Left colon (tissue), 2 donors: ENCODE results near the gene PDZD8. TPM values are rescaled to one million over a fixed set of nuclear protein-coding genes. Genes with fewer than 3 reads are reported as not detected.
A peak's percentile ranks its signal among the peaks of the same experiment; 100 is the strongest.

Experiments used
- ATAC-seq: fragments of 200-7000 bp; cut with Tn5 transposase; one replicate; pipeline ENCODE4 v1.9.1; 2020; ENCODE audit warnings: mild to moderate bottlenecking, moderate library complexity
- DNase-seq, 2 donors: peaks; one replicate each; pipeline ENCODE4 v3.0.0-alpha.2; 2020
- intact Hi-C, 2 donors: fragments of 100-400 bp; cut with DNase I in 1 of 2; cut with micrococcal nuclease in 1 of 2; formaldehyde crosslinking; loops; one replicate each; pipeline versions ENCODE4 v1.11.2 to v1.14.0; 2022; cut with DNase I, micrococcal nuclease
- long read RNA-seq: library from polyadenylated mRNA; unstranded; transcript quantifications from one replicate; pipeline ENCODE4 v2.0.0, GENCODE V29; 2021
- total RNA-seq, 2 donors: library from RNA; stranded (reverse); fragmentation: NEBNext Ultra II Directional; extraction: Animal tissue kit (Norgen Biotek cat#: 25700); gene quantifications; one replicate each; pipeline ENCODE4 v1.2.1, GENCODE V29; 2021
- donor health status: DM: no; HTN: no; CAD: no.
- donor health status: DM: yes; HTN: yes; CAD: no.

The PDZD8 gene
- total RNA-seq: 10 to 100 TPM; 61.3 to 78.5 TPM
- long read RNA-seq, full-length matches to known transcripts: 24 of 41 reads
- long read RNA-seq, partial matches to known transcripts: 0 of 41 reads
- long read RNA-seq, other reads (novel, unspliced or antisense): 17 of 41 reads

GRCh38 chr10:117375360-117376178 is at the start of gene PDZD8:
Gene PDZD8, minus strand, starts transcription at chr10:117375440. Its CDS starts 213 bp downstream, at chr10:117375227.
- peak; percentile 93 to 98 for DNase-seq
- peak; percentile 84 for ATAC-seq
- intact Hi-C loops: no loop called here

GRCh38 chr10:117424171-117424570 is 48.9 kb upstream of the PDZD8 start:
- no peak for ATAC-seq
- no peak for DNase-seq
- intact Hi-C loops: no loop called here

- intact Hi-C loops: no loop called here
- no peak for DNase-seq
- no peak for ATAC-seq
These were observed 46.7 kb upstream of the PDZD8 start for GRCh38 chr10:117421985-117422384.

GRCh38 chr10:117420768-117421167 is 45.5 kb upstream of the PDZD8 start:
- ATAC-seq (no peak), DNase-seq (no peak)
- intact Hi-C loops: no loop called here

- ATAC-seq: no peak
- no peak for DNase-seq
- intact Hi-C loops: no loop called here
These were observed 44.7 kb upstream of the PDZD8 start for GRCh38 chr10:117419921-117420320.

- no peak for DNase-seq
- intact Hi-C loops: no loop called here
- ATAC-seq: no peak
These were observed 43.9 kb upstream of the PDZD8 start for GRCh38 chr10:117419159-117419558.

- intact Hi-C loops: no loop called here
- ATAC-seq (peak; percentile 69), DNase-seq (peak in 1 of 2 donors; percentile 45)
These were observed 42.9 kb upstream of the PDZD8 start for GRCh38 chr10:117418121-117418520.

- intact Hi-C loops: no loop called here
- ATAC-seq (no peak), DNase-seq (no peak)
These were observed 42.0 kb upstream of the PDZD8 start for GRCh38 chr10:117417196-117417595.

- intact Hi-C loops: no loop called here
- ATAC-seq (no peak), DNase-seq (no peak)
These were observed 38.8 kb upstream of the PDZD8 start for GRCh38 chr10:117413928-117414618.

- DNase-seq: no peak
- intact Hi-C loops: no loop called here
- no peak for ATAC-seq
These were observed 37.3 kb upstream of the PDZD8 start for GRCh38 chr10:117412469-117413010.

- intact Hi-C loops: no loop called here
- ATAC-seq (no peak), DNase-seq (no peak)
These were observed 36.5 kb upstream of the PDZD8 start for GRCh38 chr10:117411479-117412399.

- ATAC-seq: no peak
- intact Hi-C loops: no loop called here
- no peak for DNase-seq
These were observed 35.3 kb upstream of the PDZD8 start for GRCh38 chr10:117410557-117410956.

- ATAC-seq: no peak
- intact Hi-C loops: no loop called here
- no peak for DNase-seq
These were observed 34.5 kb upstream of the PDZD8 start for GRCh38 chr10:117409549-117410305.

- DNase-seq: no peak
- intact Hi-C loops: no loop called here
- no peak for ATAC-seq
These were observed 33.5 kb upstream of the PDZD8 start for GRCh38 chr10:117408436-117409384.

- intact Hi-C loops: no loop called here
- DNase-seq (no peak), ATAC-seq (no peak)
These were observed 30.5 kb upstream of the PDZD8 start for GRCh38 chr10:117405730-117406129.

- ATAC-seq (no peak), DNase-seq (no peak)
- intact Hi-C loops: no loop called here
These were observed 25.1 kb upstream of the PDZD8 start for GRCh38 chr10:117400329-117400728.
